Transverse colon (tissue), 4 donors: ENCODE measurements around the gene ARNT2. TPM values are rescaled to one million over a fixed set of nuclear protein-coding genes. Genes with fewer than 3 reads are reported as not detected.

Source experiments
- DNase-seq: peaks from one replicate; pipeline ENCODE4 v3.0.0-alpha.2; 2019
- H3K27ac ChIP-seq, 4 donors: fragments of 200-600 bp; sonication (generic); 2 replicates each; pipeline ENCODE4 v1.5.1; 2016 to 2018; ENCODE audit warnings: inconsistent platforms in 4 of 4
- H3K27me3 ChIP-seq: fragments of 200-600 bp; sonication (generic); 2 replicates; pipeline ENCODE4 v1.5.1; 2017; ENCODE audit warnings: inconsistent platforms
- H3K36me3 ChIP-seq, 4 donors: fragments of 200-600 bp; sonication (generic); 2 replicates each; pipeline ENCODE4 v1.5.1; 2017 to 2019; ENCODE audit warnings: inconsistent platforms in 4 of 4
- H3K4me1 ChIP-seq, 4 donors: fragments of 200-600 bp; sonication (generic); 2 replicates each; pipeline ENCODE4 v1.5.1; 2017 to 2020; ENCODE audit warnings: inconsistent platforms in 4 of 4
- H3K4me3 ChIP-seq, 4 donors: fragments of 200-600 bp; sonication (generic); 1 replicate in 1 of 4; 2 replicates in 3 of 4; pipeline versions ENCODE4 v1.5.1 to v1.6.1; 2017 to 2019; ENCODE audit warnings: inconsistent platforms in 4 of 4
- H3K9me3 ChIP-seq, 2 donors: fragments of 200-600 bp; sonication (generic); 2 replicates each; pipeline ENCODE4 v1.5.1; 2017 to 2019; ENCODE audit warnings: inconsistent platforms in 2 of 2
- EP300 ChIP-seq: sonication (generic); formaldehyde crosslinking; IDR thresholded peaks from one replicate; pipeline ENCODE4 v1.6.1; 2017; ENCODE audit warnings: antibody characterized with exemption, low read depth
- POLR2A ChIP-seq: fragments of 450-650 bp; IDR thresholded peaks from one replicate; pipeline ENCODE4 v1.6.1; 2016; ENCODE audit warnings: antibody characterized with exemption, mild to moderate bottlenecking, moderate library complexity
- POLR2AphosphoS5 ChIP-seq, 3 donors: sonication (generic); formaldehyde crosslinking; IDR thresholded peaks; one replicate each; pipeline ENCODE4 v1.6.1; 2016; ENCODE audit warnings: antibody characterized with exemption in 3 of 3
- WGBS, 2 donors: methylation state at CpG; one replicate each; pipeline ENCODE4 v1.1.5; 2018; ENCODE audit warnings: low coverage in 1 of 2; 5-methylcytosine and 5-hydroxymethylcytosine counted together
- in situ Hi-C, 4 donors: fragments of 200-750 bp; cut with MboI; loops; one replicate each; pipeline versions ENCODE4 v1.15.0 to v1.15.1; 2017; ENCODE audit warnings: low sequenced_read_pairs in 3 of 4, low pct_ligation_motif_present in 1 of 4, low pct_unique_long_range_greater_than_20kb in 1 of 4
- intact Hi-C: fragments of 100-400 bp; cut with DNase I; formaldehyde crosslinking; loops from one replicate; pipeline ENCODE4 v1.15.1; 2023; ENCODE audit warnings: low total_unique reads
- total RNA-seq, 4 donors: library from RNA; depleted of rRNA; stranded (reverse); fragments of >200 nt; gene quantifications; one replicate each; pipeline ENCODE4 v1.1.0, GENCODE V29; 2016
- TF ChIP-seq, protein P1 (sequence below), 5 experiments: fragments of 200-600 bp in 3 of 5; fragments of 450-650 bp in 2 of 5; sonication (generic) in 3 of 5; IDR thresholded peaks; 1 replicate in 2 of 5; 2 replicates in 3 of 5; pipeline ENCODE4 v1.5.1; 2016 to 2017; ENCODE audit warnings: antibody characterized with exemption in 5 of 5, inconsistent platforms in 3 of 5, mild to moderate bottlenecking in 2 of 5, moderate library complexity in 1 of 5

ARNT2 gene
- total RNA-seq, 4 donors from 2014 or later: 1.9 to 4.0 (median 2.5) TPM; not detected in 1

DNA sequence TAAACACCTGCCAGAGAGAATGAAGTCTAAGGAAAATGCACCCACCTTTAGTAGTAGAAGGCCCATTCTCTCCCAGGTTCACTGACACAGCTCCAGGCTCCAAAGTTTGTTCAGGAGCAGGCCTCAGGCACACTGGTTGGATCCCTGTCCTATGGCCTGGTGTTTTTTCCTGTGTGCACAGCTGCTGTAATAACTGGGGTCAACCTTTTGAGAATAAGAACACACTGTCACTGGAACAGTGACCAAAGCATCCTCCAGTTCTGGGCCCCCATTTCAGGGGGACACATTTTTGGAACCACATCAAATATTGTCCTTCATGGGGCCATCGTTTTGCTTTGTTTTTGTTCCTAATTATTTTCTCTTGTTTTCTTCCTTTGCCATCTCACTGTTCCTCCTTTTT lies 95.8 kb downstream of the ARNT2 start:
- intact Hi-C loops: no loop called here
- Histone ChIP-seq H3K4me1 (no peaks in the 10 kb centered on the region), H3K27me3 (no peaks in the 10 kb centered on the region), H3K4me3 (no peak overlapping the region), H3K27ac (no peak overlapping the region), H3K9me3 (no peaks in the 10 kb centered on the region), H3K36me3 (no peaks in the 10 kb centered on the region)
- 75 to 83% methylated on average over 1 of the region's 1 CpG for WGBS, 2 donors
- in situ Hi-C loops: no loop called here
- TF ChIP-seq EP300 (no peak), POLR2A (no peak)
- TF ChIP-seq, protein P1, sequence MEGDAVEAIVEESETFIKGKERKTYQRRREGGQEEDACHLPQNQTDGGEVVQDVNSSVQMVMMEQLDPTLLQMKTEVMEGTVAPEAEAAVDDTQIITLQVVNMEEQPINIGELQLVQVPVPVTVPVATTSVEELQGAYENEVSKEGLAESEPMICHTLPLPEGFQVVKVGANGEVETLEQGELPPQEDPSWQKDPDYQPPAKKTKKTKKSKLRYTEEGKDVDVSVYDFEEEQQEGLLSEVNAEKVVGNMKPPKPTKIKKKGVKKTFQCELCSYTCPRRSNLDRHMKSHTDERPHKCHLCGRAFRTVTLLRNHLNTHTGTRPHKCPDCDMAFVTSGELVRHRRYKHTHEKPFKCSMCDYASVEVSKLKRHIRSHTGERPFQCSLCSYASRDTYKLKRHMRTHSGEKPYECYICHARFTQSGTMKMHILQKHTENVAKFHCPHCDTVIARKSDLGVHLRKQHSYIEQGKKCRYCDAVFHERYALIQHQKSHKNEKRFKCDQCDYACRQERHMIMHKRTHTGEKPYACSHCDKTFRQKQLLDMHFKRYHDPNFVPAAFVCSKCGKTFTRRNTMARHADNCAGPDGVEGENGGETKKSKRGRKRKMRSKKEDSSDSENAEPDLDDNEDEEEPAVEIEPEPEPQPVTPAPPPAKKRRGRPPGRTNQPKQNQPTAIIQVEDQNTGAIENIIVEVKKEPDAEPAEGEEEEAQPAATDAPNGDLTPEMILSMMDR (IDR thresholded peaks at IDR 0.05): no peak
- DNase-seq: no peak

DNA sequence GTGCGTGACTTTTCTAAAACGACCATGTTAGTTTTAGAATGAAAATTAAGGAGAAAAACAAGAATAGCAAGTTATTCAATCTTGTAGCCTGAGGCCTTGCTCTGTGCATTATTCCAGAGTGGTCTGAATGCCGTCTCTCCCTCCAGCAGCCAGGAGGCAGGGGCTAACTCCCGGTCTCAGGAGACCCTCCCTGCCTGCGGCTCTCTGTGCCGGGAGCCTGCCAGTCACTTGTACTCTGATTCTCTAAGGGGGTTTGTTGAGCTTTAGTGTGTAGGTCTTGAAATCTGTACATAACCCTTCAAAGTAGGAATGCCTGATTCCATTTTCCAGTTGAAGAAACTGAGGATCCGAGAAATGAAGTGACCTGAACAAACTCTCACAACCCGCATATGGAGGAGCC lies 97.3 kb downstream of the ARNT2 start:
- TF ChIP-seq, protein P1 (IDR thresholded peaks at IDR 0.05): no peak
- TF ChIP-seq POLR2A (no peak), EP300 (no peak), POLR2AphosphoS5 (IDR thresholded peaks at IDR 0.05) (no peak)
- no peaks in the 10 kb centered on the region for H3K4me1 ChIP-seq
- no peak for DNase-seq
- in situ Hi-C loops: no loop called here
- H3K27me3 ChIP-seq: no peaks in the 10 kb centered on the region
- intact Hi-C loops: no loop called here
- H3K36me3 ChIP-seq: no peaks in the 10 kb centered on the region
- no peaks in the 10 kb centered on the region for H3K9me3 ChIP-seq
- 89 to 92% methylated on average over 8 of the region's 8 CpGs for WGBS, 2 donors
- no peak overlapping the region for H3K4me3 ChIP-seq
- no peak overlapping the region for H3K27ac ChIP-seq

DNA sequence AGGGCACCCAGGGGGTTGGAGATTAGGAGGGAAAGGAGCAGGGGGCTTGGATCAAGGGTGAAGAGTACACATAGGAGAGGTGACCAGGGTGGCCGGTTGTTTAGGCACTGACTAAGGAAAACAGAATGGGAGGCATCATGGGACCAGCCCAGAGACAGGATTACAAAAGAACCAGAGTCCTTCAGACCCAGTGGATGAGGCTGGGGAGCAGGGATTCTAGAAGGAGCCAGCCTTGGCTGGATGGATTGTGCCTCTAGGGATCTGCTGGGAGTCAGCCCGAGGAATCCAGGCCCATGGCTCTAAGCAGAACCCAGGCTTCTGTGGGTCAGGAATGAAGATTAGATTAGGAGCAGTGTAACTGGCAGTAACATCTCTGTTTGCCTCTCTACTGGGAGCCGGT lies 98.6 kb downstream of the ARNT2 start:
- Histone ChIP-seq H3K9me3 (no peaks in the 10 kb centered on the region), H3K36me3 (no peaks in the 10 kb centered on the region), H3K27me3 (no peaks in the 10 kb centered on the region), H3K4me1 (peaks cover 0 to 5% (median 0%) of the 10 kb centered on the region in 4 donors), H3K27ac (no peak overlapping the region), H3K4me3 (no peak overlapping the region)
- intact Hi-C loops: no loop called here
- no peak for DNase-seq
- 71 to 92% methylated on average over 1 to 3 of the region's 3 CpGs for WGBS, 2 donors
- TF ChIP-seq, protein P1 (IDR thresholded peaks at IDR 0.05): no peak
- TF ChIP-seq POLR2AphosphoS5 (IDR thresholded peaks at IDR 0.05): no peak
- TF ChIP-seq POLR2A: no peak
- TF ChIP-seq EP300: no peak
- in situ Hi-C loops: no loop called here

DNA sequence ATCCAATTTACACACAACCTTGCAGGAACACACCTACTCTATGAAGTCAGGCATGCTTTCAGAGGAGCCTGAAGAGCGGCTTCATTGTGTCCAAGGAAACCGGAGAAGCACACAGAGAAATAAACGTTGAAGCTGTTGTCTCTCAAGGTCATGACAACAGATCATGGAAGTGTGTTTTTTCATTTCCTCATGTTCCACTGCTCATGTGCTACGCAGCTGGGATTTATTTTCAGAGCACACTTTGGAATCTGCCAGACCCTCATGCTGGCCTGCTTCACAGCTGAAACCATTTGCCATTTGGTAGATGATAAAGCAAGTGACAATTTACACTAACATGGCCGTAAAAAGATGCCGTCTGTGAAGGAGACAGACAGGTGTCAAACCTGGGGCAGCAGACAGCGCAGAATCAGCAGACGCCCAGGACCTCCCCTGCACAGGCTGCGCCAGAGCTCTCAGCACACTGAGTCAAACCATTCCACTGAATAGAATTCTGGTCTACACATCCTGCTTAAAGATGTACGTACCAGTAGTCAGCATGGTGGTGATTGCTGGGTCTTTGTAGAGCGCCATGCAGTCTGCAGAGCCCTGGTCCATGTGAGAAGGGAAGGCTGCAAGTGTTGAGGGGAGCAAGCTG lies 99.3 kb downstream of the ARNT2 start:
- TF ChIP-seq POLR2AphosphoS5 (IDR thresholded peaks at IDR 0.05): no peak
- TF ChIP-seq POLR2A: no peak
- TF ChIP-seq, protein P1 (IDR thresholded peaks at IDR 0.05): no peak
- TF ChIP-seq EP300: no peak
- no peak for DNase-seq
- intact Hi-C loops: no loop called here

More for the DNA sequence above, 99.3 kb downstream of the ARNT2 start:
- in situ Hi-C loops: no loop called here
- peaks cover 0 to 5% (median 0%) of the 10 kb centered on the region in 4 donors for H3K4me1 ChIP-seq
- no peaks in the 10 kb centered on the region for H3K9me3 ChIP-seq
- 62 to 81% methylated on average over 2 to 11 of the region's 11 CpGs for WGBS, 2 donors
- no peaks in the 10 kb centered on the region for H3K27me3 ChIP-seq
- H3K27ac ChIP-seq: no peak overlapping the region
- no peak overlapping the region for H3K4me3 ChIP-seq
- no peaks in the 10 kb centered on the region for H3K36me3 ChIP-seq
